Right atrium auricular region (tissue), 2 donors: Measurements from ENCODE around the gene ENDOU. TPM values are rescaled to one million over a fixed set of nuclear protein-coding genes. Genes with fewer than 3 reads are reported as not detected.
A peak's percentile ranks its signal among the peaks of the same experiment; 100 is the strongest.

Experiments used
- DNase-seq: peaks from one replicate; pipeline ENCODE4 v3.0.0-alpha.2; 2019; ENCODE audit warnings: low spot score
- H3K27ac ChIP-seq, 2 donors: fragments of 200-600 bp; sonication (generic); 1 replicate in 1 of 2; 2 replicates in 1 of 2; pipeline ENCODE4 v1.5.1; 2016 to 2019
- H3K27me3 ChIP-seq, 2 donors: fragments of 200-600 bp; sonication (generic); one replicate each; pipeline versions ENCODE4 v1.5.1 to v1.6.0; 2017 to 2019
- H3K36me3 ChIP-seq: fragments of 200-600 bp; sonication (generic); one replicate; pipeline ENCODE4 v1.5.1; 2016
- H3K4me1 ChIP-seq, 2 donors: fragments of 200-600 bp; sonication (generic); one replicate each; pipeline versions ENCODE4 v1.5.1 to v1.6.0; 2017 to 2019
- H3K4me3 ChIP-seq, 2 donors: fragments of 200-600 bp; sonication (generic); 1 replicate in 1 of 2; 2 replicates in 1 of 2; pipeline ENCODE4 v1.5.1; 2017 to 2019; ENCODE audit warnings: mild to moderate bottlenecking in 1 of 2, moderate library complexity in 1 of 2
- H3K9me3 ChIP-seq, 2 donors: fragments of 200-600 bp; sonication (generic); one replicate each; pipeline ENCODE4 v1.5.1; 2019
- total RNA-seq, 2 donors: library from RNA; depleted of rRNA; stranded (reverse); fragments of >200 nt; gene quantifications; one replicate each; pipeline ENCODE4 v1.1.0, GENCODE V29; 2016
- TF ChIP-seq, protein P1 (sequence below), 2 donors: fragments of 200-600 bp; sonication (generic); IDR thresholded peaks; one replicate each; pipeline ENCODE4 v1.5.1; 2019; ENCODE audit warnings: antibody characterized with exemption in 2 of 2

The ENDOU gene
- total RNA-seq, 2 donors from 2014 or later: 0.55 to 2.1 TPM

DNA sequence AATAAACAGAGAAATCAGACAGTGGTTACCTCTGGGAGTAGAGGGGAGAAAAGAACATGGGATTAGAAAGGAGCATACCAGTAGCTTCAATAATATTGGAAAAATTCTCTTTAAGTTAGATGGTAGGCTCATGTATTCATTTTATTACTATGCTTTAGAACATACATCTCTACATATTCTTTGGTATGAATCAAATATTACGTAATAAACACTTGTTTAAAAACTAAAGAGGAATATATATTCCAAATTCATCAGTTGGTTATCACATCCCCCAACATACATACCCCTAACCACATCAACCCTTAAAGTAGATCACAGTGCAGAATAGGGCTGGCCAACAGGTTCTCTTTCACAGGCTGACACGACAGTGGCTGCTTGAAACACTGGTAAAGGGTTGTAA lies 25.0 kb downstream of the ENDOU start:
- TF ChIP-seq, protein P1, sequence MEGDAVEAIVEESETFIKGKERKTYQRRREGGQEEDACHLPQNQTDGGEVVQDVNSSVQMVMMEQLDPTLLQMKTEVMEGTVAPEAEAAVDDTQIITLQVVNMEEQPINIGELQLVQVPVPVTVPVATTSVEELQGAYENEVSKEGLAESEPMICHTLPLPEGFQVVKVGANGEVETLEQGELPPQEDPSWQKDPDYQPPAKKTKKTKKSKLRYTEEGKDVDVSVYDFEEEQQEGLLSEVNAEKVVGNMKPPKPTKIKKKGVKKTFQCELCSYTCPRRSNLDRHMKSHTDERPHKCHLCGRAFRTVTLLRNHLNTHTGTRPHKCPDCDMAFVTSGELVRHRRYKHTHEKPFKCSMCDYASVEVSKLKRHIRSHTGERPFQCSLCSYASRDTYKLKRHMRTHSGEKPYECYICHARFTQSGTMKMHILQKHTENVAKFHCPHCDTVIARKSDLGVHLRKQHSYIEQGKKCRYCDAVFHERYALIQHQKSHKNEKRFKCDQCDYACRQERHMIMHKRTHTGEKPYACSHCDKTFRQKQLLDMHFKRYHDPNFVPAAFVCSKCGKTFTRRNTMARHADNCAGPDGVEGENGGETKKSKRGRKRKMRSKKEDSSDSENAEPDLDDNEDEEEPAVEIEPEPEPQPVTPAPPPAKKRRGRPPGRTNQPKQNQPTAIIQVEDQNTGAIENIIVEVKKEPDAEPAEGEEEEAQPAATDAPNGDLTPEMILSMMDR (IDR thresholded peaks at IDR 0.05): no peak
- peaks cover 16% of the 10 kb centered on the region for H3K36me3 ChIP-seq
- H3K4me1 ChIP-seq: peaks cover 0 to 7% of the 10 kb centered on the region in 2 donors

GRCh38 chr12:47698631-47699030 lies 26.7 kb downstream of the ENDOU start:
- TF ChIP-seq, protein P1 (IDR thresholded peaks at IDR 0.05): no peak
- Histone ChIP-seq H3K4me3 (no peak overlapping the region), H3K9me3 (no peaks in the 10 kb centered on the region), H3K27ac (no peak overlapping the region), H3K36me3 (peaks cover 16% of the 10 kb centered on the region), H3K4me1 (no peaks in the 10 kb centered on the region), H3K27me3 (no peaks in the 10 kb centered on the region)
- no peak for DNase-seq

More for the DNA sequence above, 25.0 kb downstream of the ENDOU start:
- Histone ChIP-seq H3K4me3 (no peak overlapping the region), H3K27ac (no peak overlapping the region), H3K27me3 (no peaks in the 10 kb centered on the region), H3K9me3 (no peaks in the 10 kb centered on the region)
- DNase-seq: no peak

DNA sequence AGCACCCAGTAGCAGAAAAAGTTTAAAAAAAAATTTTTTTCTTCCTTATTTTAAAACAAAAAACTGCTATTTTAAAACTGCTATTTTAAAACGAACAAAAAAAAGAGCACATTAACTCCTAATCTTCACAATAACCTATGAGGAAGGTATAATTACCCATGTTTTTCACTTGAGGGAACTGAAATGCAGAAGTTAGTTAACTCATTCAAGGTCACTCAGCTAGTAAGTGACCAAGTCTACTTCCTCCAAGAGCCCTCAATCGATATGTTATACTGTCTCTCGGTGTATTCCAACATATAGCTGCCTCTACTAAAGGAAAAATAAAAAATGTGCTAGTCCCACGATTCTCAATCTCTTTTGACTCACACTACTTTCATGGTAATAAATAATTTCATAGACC lies 27.2 kb downstream of the ENDOU start:
- Histone ChIP-seq H3K27me3 (no peaks in the 10 kb centered on the region), H3K36me3 (peaks cover 16% of the 10 kb centered on the region), H3K4me1 (no peaks in the 10 kb centered on the region), H3K4me3 (no peak overlapping the region), H3K9me3 (no peaks in the 10 kb centered on the region), H3K27ac (no peak overlapping the region)
- no peak for DNase-seq
- TF ChIP-seq, protein P1 (IDR thresholded peaks at IDR 0.05): no peak

DNA sequence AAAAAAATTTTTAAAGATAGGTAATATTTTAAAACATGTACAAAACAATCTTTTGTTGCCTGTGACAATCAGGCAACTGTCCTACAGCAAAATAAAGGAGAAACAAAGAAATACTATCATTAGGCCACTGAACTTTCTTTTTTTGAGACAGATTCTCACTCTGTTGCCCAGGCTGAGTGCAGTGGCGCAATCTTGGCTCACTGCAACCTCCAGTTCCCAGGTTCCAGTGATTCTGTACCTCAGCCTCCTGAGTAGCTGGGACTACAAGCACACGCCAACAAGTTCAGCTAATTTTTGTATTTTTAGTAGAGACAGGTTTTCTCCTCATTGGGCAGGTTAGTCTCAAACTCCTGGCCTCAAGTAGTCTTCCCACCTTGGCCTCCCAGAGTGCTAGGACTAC lies 36.1 kb downstream of the ENDOU start:
- TF ChIP-seq, protein P1 (IDR thresholded peaks at IDR 0.05): no peak
- H3K27me3 ChIP-seq: no peaks in the 10 kb centered on the region
- peaks cover 6% of the 10 kb centered on the region for H3K36me3 ChIP-seq
- H3K4me1 ChIP-seq: no peaks in the 10 kb centered on the region
- no peaks in the 10 kb centered on the region for H3K9me3 ChIP-seq
- no peak overlapping the region for H3K4me3 ChIP-seq
- no peak for DNase-seq
- H3K27ac ChIP-seq: no peak overlapping the region

DNA sequence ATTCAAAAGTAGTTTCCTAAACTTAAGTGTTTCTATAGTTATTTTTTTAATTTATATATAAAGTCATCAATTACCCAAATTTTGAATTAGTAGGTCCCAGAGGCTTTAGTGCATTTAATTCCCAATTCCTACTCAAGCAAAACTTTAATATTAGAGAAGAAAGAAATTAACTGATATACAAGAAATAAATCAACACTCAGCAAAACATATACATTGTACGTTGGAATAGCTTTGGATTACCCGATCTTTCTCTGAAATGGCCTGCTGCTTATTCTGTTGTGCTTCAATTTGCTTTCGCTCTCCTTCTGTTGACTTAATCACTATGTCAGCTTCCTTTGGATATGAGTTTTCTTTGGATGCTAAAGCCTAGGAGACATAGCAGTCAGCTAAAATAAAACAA lies 37.7 kb downstream of the ENDOU start:
- Histone ChIP-seq H3K9me3 (no peaks in the 10 kb centered on the region), H3K27me3 (no peaks in the 10 kb centered on the region), H3K27ac (no peak overlapping the region), H3K4me1 (no peaks in the 10 kb centered on the region), H3K4me3 (no peak overlapping the region), H3K36me3 (peaks cover 6% of the 10 kb centered on the region)
- TF ChIP-seq, protein P1 (IDR thresholded peaks at IDR 0.05): no peak
- no peak for DNase-seq

- Histone ChIP-seq H3K27ac (no peak overlapping the region), H3K4me3 (no peak overlapping the region), H3K36me3 (peaks cover 6% of the 10 kb centered on the region), H3K27me3 (no peaks in the 10 kb centered on the region), H3K4me1 (no peaks in the 10 kb centered on the region), H3K9me3 (no peaks in the 10 kb centered on the region)
- DNase-seq: no peak
- TF ChIP-seq, protein P1 (IDR thresholded peaks at IDR 0.05): peak; percentile 22 to 69
Observed at GRCh38 chr12:47686645-47687240, 38.5 kb downstream of the ENDOU start.
